Gastroesophageal sphincter (tissue), 3 donors: ENCODE measurements around the gene MAP3K12.

Source experiments
- POLR2A ChIP-seq, 2 donors: fragments of 450-650 bp; IDR thresholded peaks; one replicate each; pipeline ENCODE4 v1.6.1; 2017; ENCODE audit warnings: antibody characterized with exemption in 2 of 2, mild to moderate bottlenecking in 2 of 2, moderate library complexity in 1 of 2
- TF ChIP-seq, protein P1 (sequence below), 4 experiments: fragments of 200-600 bp in 2 of 4; fragments of 450-650 bp in 2 of 4; sonication (generic) in 1 of 4; IDR thresholded peaks; one replicate each; pipeline ENCODE4 v1.5.1; 2017 to 2019; ENCODE audit warnings: antibody characterized with exemption in 4 of 4, mild to moderate bottlenecking in 2 of 4, moderate library complexity in 2 of 4

- TF ChIP-seq, protein P1, sequence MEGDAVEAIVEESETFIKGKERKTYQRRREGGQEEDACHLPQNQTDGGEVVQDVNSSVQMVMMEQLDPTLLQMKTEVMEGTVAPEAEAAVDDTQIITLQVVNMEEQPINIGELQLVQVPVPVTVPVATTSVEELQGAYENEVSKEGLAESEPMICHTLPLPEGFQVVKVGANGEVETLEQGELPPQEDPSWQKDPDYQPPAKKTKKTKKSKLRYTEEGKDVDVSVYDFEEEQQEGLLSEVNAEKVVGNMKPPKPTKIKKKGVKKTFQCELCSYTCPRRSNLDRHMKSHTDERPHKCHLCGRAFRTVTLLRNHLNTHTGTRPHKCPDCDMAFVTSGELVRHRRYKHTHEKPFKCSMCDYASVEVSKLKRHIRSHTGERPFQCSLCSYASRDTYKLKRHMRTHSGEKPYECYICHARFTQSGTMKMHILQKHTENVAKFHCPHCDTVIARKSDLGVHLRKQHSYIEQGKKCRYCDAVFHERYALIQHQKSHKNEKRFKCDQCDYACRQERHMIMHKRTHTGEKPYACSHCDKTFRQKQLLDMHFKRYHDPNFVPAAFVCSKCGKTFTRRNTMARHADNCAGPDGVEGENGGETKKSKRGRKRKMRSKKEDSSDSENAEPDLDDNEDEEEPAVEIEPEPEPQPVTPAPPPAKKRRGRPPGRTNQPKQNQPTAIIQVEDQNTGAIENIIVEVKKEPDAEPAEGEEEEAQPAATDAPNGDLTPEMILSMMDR (IDR thresholded peaks at IDR 0.05): no peak
- TF ChIP-seq POLR2A (IDR thresholded peaks at IDR 0.05): no peak
These were observed 17.6 kb upstream of the MAP3K12 start for GRCh38 chr12:53516758-53517455.
